ENCODE data around the gene DPH1. TPM values are rescaled to one million over a fixed set of nuclear protein-coding genes. Genes with fewer than 3 reads are reported as not detected.

Gene DPH1
- total RNA-seq, 3 donors from 2014 or later (not counting 1 experiment from before 2014, with no cell fraction given), result 60.2 to 65.2 (median 63.2) TPM

DNA sequence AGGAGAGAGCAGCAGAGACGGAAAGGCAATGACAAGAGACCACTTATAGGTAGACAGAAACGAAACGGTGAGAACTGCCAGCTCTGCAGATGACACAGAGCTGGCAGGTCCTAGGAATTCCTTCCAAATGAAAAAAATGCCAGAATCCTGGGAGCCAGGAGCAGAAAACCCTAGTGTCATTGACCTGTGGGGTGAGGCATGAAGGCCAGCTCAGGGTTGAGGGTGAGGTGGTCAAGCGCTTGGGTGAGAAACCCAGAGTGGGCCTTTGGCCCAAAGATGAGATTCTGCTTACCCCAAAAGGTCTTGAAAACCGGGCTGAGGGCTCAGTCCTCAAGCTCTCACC, 34.2 kb downstream of the DPH1 start:
- Mint-ChIP-seq H3K9me3 (no peaks in the 10 kb centered on the region), H3K36me3 (no peaks in the 10 kb centered on the region), H3K4me3 (no peak overlapping the region), H3K27ac (peak overlapping the region; percentile 78 to 85), H3K4me1 (peaks cover 17 to 48% of the 10 kb centered on the region in 2 donors), H3K27me3 (ENCODE audit: low read depth in 2 of 2) (no peaks in the 10 kb centered on the region)
- Histone ChIP-seq H3K4me3 (ENCODE audit: low read length) (no peak overlapping the region), H3K27me3 (ENCODE audit: control insufficient read depth, insufficient read depth, low read length) (no peaks in the 10 kb centered on the region), H3K9me3 (ENCODE audit: control insufficient read depth, insufficient read depth, low read length) (no peaks in the 10 kb centered on the region), H3K27ac (ENCODE audit: low read length) (peak overlapping the region; percentile 17), H3K4me1 (ENCODE audit: control insufficient read depth, insufficient read depth, low read length) (peaks cover 39% of the 10 kb centered on the region), H3K36me3 (ENCODE audit: control insufficient read depth, insufficient read depth, low read length) (peaks cover 31% of the 10 kb centered on the region)
- ATAC-seq, result no peak
- intact Hi-C loops (cut with micrococcal nuclease), result no loop called here
- DNase-seq, result no peak
- WGBS (ENCODE audit: insufficient coverage), result 65% methylated on average over 5 of the region's 5 CpGs
- TF ChIP-seq, protein P1, sequence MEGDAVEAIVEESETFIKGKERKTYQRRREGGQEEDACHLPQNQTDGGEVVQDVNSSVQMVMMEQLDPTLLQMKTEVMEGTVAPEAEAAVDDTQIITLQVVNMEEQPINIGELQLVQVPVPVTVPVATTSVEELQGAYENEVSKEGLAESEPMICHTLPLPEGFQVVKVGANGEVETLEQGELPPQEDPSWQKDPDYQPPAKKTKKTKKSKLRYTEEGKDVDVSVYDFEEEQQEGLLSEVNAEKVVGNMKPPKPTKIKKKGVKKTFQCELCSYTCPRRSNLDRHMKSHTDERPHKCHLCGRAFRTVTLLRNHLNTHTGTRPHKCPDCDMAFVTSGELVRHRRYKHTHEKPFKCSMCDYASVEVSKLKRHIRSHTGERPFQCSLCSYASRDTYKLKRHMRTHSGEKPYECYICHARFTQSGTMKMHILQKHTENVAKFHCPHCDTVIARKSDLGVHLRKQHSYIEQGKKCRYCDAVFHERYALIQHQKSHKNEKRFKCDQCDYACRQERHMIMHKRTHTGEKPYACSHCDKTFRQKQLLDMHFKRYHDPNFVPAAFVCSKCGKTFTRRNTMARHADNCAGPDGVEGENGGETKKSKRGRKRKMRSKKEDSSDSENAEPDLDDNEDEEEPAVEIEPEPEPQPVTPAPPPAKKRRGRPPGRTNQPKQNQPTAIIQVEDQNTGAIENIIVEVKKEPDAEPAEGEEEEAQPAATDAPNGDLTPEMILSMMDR (IDR thresholded peaks at IDR 0.05), result no peak

- TF ChIP-seq, protein P1 (IDR thresholded peaks at IDR 0.05), result no peak
- Histone ChIP-seq H3K4me1 (ENCODE audit: control insufficient read depth, insufficient read depth, low read length) (peaks cover 35% of the 10 kb centered on the region), H3K27me3 (ENCODE audit: control insufficient read depth, insufficient read depth, low read length) (no peaks in the 10 kb centered on the region), H3K9me3 (ENCODE audit: control insufficient read depth, insufficient read depth, low read length) (no peaks in the 10 kb centered on the region), H3K4me3 (ENCODE audit: low read length) (no peak overlapping the region), H3K27ac (ENCODE audit: low read length) (peak overlapping the region; percentile 17), H3K36me3 (ENCODE audit: control insufficient read depth, insufficient read depth, low read length) (peaks cover 31% of the 10 kb centered on the region)
- intact Hi-C loops (cut with micrococcal nuclease), result no loop called here
- Mint-ChIP-seq H3K4me1 (peaks cover 15 to 46% of the 10 kb centered on the region in 2 donors), H3K4me3 (no peak overlapping the region), H3K9me3 (no peaks in the 10 kb centered on the region), H3K36me3 (no peaks in the 10 kb centered on the region), H3K27ac (peak overlapping the region; percentile 78 to 85), H3K27me3 (ENCODE audit: low read depth in 2 of 2) (no peaks in the 10 kb centered on the region)
- no peak for DNase-seq
- ATAC-seq, result peak; percentile 25 to 46 (median 31)
- WGBS (ENCODE audit: insufficient coverage), result 68% methylated on average over 6 of the region's 6 CpGs
Observed at GRCh38 chr17:2064520-2064971, 34.6 kb downstream of the DPH1 start.

GRCh38 chr17:2064980-2065785, 35.2 kb downstream of the DPH1 start:
- H3K36me3 ChIP-seq (ENCODE audit: control insufficient read depth, insufficient read depth, low read length), result peaks cover 31% of the 10 kb centered on the region
- Mint-ChIP-seq H3K27me3 (ENCODE audit: low read depth in 2 of 2) (no peaks in the 10 kb centered on the region), H3K4me1 (peaks cover 11 to 41% of the 10 kb centered on the region in 2 donors), H3K36me3 (no peaks in the 10 kb centered on the region), H3K9me3 (no peaks in the 10 kb centered on the region), H3K4me3 (no peak overlapping the region), H3K27ac (peak overlapping the region; percentile 78 to 85)
- WGBS (ENCODE audit: insufficient coverage), result 85% methylated on average over 24 of the region's 24 CpGs
- peak overlapping the region; percentile 17 for H3K27ac ChIP-seq (ENCODE audit: low read length)
- DNase-seq (peak in 1 of 2 donors; percentile 60), ATAC-seq (peak; percentile 67 to 76 (median 71))
- TF ChIP-seq, protein P1 (IDR thresholded peaks at IDR 0.05), result peak; percentile 18
- H3K4me3 ChIP-seq (ENCODE audit: low read length), result no peak overlapping the region
- no peaks in the 10 kb centered on the region for H3K9me3 ChIP-seq (ENCODE audit: control insufficient read depth, insufficient read depth, low read length)
- peaks cover 35% of the 10 kb centered on the region for H3K4me1 ChIP-seq (ENCODE audit: control insufficient read depth, insufficient read depth, low read length)
- no peaks in the 10 kb centered on the region for H3K27me3 ChIP-seq (ENCODE audit: control insufficient read depth, insufficient read depth, low read length)
- intact Hi-C loops (cut with micrococcal nuclease), result no loop called here

All from natural killer cell (primary cell).